Fibroblast of villous mesenchyme (primary cell): ENCODE data around the gene TEAD2. TPM values are rescaled to one million over a fixed set of nuclear protein-coding genes. Genes with fewer than 3 reads are reported as not detected.
"Not testable (repeated sequence)": the region's sequence is repeated elsewhere in the genome, so short reads cannot be mapped to it uniquely, and the experiment has no call there.

ENCODE experiments used
- DNase-seq: peaks from one replicate; pipeline ENCODE4 v3.0.0-alpha.2; 2010; ENCODE audit warnings: low read depth
- H3K4me3 ChIP-seq: 2 replicates; pipeline ENCODE4 v1.5.1; 2011; ENCODE audit warnings: low read depth, mild to moderate bottlenecking, low read length
- CTCF ChIP-seq: IDR thresholded peaks from 2 replicates; pipeline ENCODE4 v1.5.1; 2012; ENCODE audit warnings: low read depth, mild to moderate bottlenecking, low read length; ENCODE audit not compliant: insufficient read depth
- total RNA-seq: library from RNA; depleted of rRNA; stranded (reverse); fragments of >200 nt; gene quantifications from 2 replicates; pipeline ENCODE4 v1.2.3, GENCODE V29; 2012

Gene TEAD2
- total RNA-seq, 1 donor = 37.6 TPM

- no peak for TF ChIP-seq CTCF
- DNase-seq = peak; percentile 41
- H3K4me3 ChIP-seq = no peak overlapping the region
Measured at GRCh38 chr19:49331616-49332055, 30.6 kb downstream of the TEAD2 start.

- DNase-seq, H3K4me3 ChIP-seq: not testable (repeated sequence)
Measured at GRCh38 chr19:49331187-49331586, 31.0 kb downstream of the TEAD2 start.

GRCh38 chr19:49328741-49329140 is 33.5 kb downstream of the TEAD2 start:
- no peak overlapping the region for H3K4me3 ChIP-seq
- TF ChIP-seq CTCF = no peak
- no peak for DNase-seq

- TF ChIP-seq CTCF = peak; percentile 71
- H3K4me3 ChIP-seq = no peak overlapping the region
- DNase-seq = peak; percentile 29
Measured at GRCh38 chr19:49327878-49328544, 34.2 kb downstream of the TEAD2 start.

GRCh38 chr19:49326165-49326704 is 36.0 kb downstream of the TEAD2 start:
- no peak for TF ChIP-seq CTCF
- no peak for DNase-seq
- H3K4me3 ChIP-seq = no peak overlapping the region

GRCh38 chr19:49325756-49326155 is 36.5 kb downstream of the TEAD2 start:
- not testable (repeated sequence) for H3K4me3 ChIP-seq, DNase-seq

- no peak within 1 kb of the TSS for H3K4me3 ChIP-seq
- DNase-seq = no peak
- no peak for TF ChIP-seq CTCF
Measured at GRCh38 chr19:49324801-49325576, 37.2 kb downstream of the TEAD2 start, which contains the start of gene SLC6A16. TSS of gene SLC6A16 (minus strand) at chr19:49325191. CDS start at chr19:49311347, 13,844 bp downstream.
